A673 (cell line): ENCODE results near the gene PMIS2.

Experiments used
- CTCF ChIP-seq: fragments of 300-800, 200-600 bp; sonication (generic); conservative IDR thresholded peaks from 2 replicates; pipeline ENCODE4 v1.5.1; 2017; ENCODE audit warnings: low read depth, mild to moderate bottlenecking, antibody characterized with exemption, low read length, moderate library complexity, mixed read lengths
- EZH2 ChIP-seq: fragments of 200-600 bp; sonication (generic); IDR thresholded peaks from 2 replicates; pipeline ENCODE4 v1.6.1; 2017; ENCODE audit warnings: borderline replicate concordance, low read depth, mild to moderate bottlenecking, mixed read lengths, antibody characterized with exemption, low read length; ENCODE audit not compliant: poor library complexity, severe bottlenecking

GRCh38 chr19:35559781-35560180 is 26.2 kb upstream of the PMIS2 start:
- TF ChIP-seq CTCF (no peak), EZH2 (no peak)
